Endothelial cell of hepatic sinusoid (primary cell): ENCODE measurements around the gene RNF4.
"Not testable (repeated sequence)": the region's sequence is repeated elsewhere in the genome, so short reads cannot be mapped to it uniquely, and the experiment has no call there.

ENCODE experiments used
- in situ Hi-C: cut with HindIII; loops from 2 replicates; pipeline ENCODE4 v1.10.0; 2017; ENCODE audit warnings: low sequenced_read_pairs

Gene RNF4

DNA sequence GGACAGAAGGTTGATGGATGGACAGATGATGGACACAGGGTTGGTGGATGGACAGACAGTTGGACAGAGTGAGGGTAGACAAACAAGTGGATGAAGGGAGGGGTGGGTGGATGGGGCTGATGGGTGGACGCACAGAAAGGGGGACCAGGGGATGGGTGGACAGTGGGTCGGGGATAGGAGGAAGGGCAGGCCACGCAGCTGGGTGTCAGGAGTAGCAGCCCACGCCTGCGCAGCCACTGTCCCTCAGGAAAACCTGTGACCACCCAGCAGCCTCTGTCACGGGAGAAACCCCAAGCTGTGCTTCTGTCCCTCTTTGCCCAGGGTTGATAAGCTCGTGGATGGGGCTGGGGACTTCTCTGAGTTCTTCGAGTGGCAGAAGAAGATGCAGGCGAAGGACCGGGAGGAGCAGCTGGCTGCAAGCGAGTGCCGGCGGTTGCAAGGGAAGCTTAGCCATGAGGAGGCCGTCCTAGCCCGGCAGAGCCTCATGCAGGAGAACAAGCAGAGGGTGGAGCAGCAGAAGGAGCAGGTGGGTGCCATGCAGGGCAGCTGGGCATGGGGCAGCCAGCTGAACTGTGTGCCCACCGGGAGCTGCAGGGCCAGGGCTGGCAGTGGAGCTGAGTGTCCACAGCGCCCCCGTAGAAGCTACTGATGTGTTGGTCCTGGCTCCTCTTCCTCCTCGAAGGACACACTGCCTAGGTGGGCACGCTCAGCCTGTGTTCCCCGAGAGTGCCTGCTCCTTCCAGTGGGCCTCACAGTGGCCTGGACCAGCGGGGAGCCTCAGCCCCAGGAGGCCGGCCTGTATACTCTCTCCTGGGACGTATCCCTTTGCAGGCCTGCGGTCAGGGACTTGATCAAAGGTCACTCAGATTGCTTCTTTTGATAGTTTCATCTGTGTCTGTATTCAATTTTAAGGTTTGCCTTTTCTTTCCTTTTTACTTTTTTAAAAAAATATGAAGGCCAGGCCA is 16.8 kb upstream of the RNF4 start:
- in situ Hi-C loops, result loop anchor here (5.0 kb wide), 1 partner anchor 45 kb away; no protein-coding TSS in a partner anchor

DNA sequence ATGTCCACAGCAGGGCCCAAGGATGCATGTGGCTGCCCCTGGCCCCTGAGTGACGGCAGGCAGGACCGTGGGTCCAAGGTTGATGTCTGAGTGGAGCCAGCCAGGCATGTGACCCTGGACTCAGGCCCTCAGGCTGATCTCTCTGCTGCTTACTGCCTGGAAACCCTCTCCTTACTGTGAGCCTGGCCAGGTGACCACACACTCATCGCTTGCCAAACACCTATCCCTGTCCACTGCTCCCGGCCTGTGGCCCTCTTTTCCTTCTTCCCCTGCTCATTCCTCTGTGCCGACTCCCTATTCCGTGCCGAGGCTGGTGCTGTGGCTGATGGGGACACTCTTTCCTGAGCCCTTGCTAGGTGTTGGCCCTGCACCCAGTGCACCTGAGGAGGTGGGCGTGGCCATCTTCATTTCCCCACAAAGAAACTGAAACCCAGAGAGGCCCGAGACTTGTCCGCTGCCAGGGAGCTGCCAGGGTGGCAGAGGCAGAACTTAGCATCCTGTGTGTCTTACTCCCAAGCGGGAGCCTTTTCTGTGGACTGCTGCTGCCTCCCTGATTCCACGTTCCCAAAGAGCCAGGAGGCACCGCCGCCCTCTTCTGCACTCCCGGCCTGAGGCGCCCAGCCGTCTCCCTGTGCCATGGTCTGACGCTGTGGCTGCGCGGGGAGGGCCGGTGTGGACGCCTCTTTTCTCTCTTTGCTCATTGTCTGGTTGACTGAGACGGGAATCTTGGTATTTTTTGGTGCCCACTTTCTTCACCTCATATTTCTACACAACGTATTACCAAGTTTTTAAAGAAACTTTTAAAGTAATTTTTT is 11.2 kb upstream of the RNF4 start:
- in situ Hi-C loops, result no loop called here

DNA sequence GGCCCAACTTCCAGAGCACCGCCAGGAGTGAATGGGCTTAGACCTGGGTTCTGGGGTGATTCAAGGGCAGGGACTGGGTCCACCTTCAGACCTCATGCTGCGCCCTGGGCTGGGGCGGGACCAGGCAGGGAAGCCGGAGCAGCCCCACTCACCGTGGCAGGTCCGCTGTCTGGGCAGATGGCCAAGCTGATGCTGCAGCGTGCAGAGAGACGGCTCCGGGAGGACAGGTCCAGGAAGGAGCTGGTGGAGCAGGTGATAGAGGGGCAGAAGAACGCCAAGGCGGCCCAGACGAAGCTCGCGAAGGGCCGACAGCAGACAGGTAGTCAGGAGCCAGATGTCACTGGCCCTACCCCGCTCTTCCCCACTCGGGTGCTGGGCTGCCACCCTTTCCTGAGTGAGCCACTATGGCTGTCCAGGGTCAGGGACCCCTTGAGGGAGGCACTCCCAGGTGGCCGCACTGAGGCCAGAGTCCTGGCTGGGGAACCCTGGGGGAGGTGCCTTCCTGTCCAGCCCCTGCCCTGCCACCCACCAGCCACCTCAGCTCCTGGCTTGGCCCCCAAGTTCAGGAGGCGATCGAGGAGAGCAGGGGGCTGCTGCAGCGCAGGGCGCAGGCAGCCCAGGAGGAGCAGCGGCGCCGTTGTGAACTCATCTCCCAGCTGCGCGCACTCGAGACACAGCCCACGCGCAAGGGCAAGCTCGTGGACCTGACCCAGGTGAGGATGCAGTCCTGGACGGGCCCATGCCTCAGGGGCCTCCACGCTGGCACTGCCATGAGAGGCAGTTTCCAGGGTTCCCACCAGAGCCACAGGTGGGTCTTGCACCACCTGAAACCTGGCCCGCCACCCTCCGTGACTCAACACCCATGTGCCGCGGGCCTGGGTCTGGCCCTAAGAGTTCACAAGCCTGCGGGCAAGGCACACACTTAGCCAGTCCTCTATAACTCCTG is 10.1 kb upstream of the RNF4 start:
- in situ Hi-C loops, result no loop called here

DNA sequence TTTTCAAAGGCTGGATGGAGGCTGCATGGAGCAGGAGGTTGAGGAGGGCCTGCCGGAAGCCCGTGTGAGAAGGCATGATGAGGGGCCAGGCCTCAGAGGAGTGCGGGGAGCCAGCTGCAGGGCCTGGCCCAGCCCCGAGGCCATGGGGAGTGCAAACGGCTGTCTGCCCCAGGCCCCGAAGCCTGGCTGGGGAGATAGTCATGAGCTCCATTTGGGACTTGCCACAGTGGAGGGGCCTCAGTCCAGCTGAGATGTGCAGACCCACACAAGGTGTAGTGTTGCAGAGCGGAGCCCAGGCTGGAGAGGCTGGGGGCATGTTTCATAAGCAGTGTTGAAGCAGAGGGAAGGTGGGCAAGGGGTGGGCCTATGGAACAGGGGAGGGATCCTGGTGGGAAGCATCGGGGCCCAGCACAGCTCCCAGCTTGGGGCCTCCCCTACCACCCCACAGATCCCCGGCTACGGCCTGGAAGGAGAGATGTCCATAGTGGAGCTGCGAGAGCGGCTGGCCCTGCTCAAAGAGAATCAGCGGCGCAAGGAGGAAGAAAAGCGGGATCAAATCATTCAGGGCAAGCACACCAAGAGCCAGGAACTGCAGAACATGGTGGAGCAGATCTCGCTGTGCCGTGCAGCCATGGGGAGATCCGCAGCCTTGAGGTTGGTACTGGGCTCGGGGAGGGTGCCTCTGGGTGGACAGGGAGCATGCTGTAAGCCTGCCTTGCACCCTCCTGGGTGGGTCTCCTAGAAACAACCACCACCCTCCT is 9.1 kb upstream of the RNF4 start:
- in situ Hi-C loops, result no loop called here

DNA sequence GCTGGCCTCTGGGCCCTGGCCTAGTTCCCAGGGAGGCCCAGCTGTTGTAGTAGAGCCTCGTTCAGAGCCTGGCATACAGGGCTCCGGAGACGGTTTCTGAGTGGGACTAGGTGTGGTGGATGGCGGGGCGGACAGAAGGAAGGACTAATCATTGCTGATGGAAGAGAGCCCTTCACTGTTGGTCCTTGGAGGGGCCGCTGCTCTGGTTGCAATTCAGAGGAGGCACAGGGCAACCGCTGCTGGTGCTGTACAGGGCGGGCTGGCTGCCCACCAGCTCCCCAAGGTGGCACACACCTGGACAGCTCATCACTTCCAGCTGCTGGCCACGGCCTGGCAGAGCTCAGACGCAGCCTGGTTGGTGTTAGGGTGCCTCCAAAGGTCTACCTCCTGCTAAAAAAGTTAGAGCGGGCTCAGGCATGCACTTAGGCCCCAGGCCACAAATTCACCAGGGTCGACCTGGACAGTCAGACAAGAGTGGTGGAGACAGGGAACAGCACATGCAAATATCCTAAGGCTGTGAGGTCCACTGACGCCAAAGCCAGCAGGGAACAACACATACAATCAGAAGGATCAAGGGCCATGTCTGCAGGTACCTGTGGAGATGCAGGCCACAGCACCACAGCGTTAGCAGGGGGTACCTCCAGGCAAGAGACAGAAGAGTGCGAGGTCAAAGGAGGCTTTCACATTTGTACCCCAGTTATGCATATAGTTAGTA is 7.5 kb upstream of the RNF4 start:
- in situ Hi-C loops, result no loop called here

DNA sequence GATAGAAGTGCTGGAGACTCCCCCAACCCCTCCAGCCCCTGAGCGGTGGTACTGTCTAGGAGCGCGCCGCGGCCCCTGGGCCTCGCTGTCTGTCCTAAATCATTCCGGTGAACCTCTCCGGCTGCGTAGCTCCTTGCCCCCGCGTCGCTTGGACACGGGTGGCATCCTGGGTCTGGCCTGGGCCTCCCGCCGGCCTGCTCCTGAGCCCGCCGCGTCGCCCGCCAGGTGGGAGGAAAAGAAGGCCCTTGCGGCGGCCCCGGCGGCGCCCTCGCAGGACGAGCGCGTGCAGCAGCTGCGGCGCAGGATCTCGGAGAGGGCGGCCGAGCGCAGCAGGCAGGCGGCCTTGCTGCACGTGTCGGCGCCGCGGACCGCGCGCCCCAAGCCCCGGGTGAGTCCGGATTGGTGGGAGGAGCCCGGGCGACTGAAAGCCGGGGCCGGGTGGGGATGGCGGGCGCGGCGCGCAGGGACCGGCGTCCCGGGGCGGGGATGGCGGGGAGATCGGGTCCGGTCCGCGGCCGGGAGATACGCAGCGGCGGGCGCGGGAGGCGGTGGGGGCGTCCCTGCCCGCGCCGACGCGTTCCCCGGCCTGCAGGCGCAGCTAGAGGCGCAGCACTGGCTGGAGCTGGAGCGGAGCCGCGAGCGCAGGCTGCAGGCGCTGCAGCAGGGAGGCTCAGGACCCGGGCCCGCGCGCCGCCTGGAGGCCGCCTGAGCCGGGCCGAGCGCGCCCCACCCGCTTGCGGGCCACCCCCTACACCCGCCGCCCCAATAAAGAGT is 6.5 kb upstream of the RNF4 start:
- in situ Hi-C loops, result no loop called here

DNA sequence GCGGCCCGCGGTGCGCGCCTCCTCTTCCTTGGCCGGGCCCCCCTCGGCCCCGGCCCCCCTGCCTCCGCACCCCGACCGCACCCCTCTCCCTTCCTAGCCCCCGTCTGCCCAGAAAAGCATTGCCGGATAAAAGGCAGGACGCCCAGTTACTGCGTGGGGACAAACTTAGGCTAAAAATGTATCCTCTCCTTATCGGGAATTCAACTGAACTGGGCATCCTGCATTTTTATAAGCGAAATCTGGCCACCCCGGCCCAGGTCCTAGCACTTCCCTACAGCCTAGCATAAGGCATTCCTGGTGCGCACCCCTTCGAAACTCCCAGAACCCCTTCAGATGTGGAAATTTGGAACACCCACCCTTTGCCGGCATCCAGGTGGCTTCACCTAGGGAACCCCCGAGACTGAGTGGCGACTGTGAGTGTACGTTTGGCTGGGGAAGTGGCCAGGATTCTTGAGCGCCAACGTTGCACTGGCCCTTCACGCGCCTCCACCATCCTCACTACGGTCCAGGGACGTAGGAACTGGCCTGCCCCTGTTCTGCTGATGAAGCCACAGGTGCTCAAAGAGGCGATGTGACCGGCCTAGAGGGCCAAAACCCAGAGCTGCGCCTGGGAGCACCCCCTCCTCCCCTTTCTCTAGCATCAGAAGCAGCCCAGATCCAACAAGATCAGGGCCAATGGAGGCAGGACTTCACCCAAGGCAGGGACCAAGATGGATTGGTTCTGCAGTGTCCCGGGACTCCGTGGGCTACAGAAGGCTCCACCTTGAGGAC is 5.7 kb upstream of the RNF4 start:
- in situ Hi-C loops, result no loop called here

DNA sequence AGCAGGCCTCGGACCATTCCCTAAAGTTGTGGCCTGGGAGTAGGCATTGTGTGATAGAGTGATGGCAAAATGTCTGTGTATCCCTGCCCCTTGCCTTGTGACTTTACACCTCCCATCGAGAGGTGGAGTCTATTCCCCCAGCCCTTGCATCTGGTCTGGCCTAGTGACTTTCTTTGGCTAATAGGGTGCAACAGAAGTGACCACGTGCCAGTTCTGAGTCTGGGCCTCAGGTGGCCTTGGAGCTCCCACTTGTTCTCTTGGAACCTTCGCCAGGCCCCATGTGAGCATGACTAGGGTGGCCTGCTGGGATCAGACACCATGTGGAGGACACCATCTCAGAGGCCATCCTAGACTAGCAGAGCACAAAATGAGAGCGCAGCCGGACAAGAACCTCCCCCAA is 3.9 kb upstream of the RNF4 start:
- in situ Hi-C loops, result no loop called here

DNA sequence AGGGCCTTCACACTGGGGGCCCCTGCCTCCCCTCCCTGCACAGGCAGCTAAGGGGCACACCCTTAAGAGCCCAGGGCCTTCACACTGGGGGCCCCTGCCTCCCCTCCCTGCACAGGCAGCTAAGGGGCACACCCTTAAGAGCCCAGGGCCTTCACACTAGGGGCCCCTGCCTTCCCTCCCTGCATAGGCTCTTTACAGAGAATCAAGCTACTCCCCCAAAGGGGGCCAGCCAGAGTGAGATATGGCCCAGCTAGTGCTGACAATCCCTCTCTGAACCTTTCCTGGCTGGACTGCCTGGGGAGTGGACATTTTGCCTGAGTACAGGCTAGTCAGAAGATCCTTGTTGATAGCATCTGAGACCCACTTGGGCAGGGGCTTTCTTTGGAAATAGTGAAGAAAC is 3.4 kb upstream of the RNF4 start:
- in situ Hi-C loops, result not testable (repeated sequence)

DNA sequence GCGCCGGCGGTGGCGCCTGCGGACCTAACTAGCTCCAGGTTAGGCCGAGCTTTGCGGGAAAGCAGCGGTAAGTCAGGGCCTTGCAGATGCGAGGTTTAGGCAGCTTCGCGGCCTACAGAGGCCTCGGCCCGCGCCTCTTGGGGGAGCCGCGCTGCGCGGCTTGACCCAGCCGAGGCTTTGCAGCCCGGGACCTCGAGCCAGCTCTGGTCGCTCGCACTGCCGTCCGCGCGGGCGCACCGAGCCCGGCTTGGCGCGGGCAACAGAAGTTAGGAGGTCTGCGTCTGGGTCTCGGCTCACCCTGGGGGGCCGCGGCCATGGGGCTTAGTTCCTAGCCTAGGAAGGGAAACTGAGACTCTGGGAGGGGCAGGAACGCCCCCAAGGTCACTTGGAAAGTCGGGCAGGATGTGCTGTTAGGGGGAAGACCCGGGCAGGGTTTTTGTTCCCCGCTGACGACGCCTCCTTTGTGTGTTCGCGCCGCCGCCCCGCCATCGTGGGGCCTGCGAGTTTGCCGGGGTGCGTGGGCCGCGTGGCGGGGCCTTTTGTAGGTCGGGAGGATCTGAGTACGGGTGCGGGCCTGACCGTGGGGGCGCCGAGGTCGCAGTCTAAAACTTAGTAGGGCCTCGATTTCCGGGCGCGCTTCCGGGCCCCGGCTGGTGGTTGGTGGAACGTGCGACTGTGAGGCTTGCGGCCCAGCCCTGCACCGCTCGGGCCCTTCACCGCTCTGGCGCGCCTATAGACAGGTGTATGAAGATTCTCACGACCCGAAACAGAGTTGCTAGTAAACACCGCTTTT is 482 bp downstream of the RNF4 start:
- in situ Hi-C loops, result no loop called here

DNA sequence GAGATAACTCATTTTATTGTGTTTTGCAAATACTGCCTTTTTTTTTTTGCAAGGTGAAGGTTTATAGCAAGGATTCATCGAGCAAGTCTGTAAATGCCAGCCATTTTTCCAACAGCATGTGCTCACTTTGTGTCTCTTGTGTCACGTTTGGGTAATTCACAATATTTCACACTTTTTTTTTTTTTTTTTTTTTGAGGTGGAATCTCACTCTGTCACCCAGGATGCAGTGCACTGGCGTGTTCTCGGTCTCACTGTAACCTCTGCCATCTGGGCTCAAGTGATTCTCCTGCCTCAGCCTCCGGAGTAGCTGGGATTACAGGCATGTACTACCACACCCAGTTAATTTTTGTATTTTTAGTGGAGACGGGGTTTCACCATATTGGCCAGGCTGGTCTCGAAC is 1.9 kb downstream of the RNF4 start:
- in situ Hi-C loops, result no loop called here

DNA sequence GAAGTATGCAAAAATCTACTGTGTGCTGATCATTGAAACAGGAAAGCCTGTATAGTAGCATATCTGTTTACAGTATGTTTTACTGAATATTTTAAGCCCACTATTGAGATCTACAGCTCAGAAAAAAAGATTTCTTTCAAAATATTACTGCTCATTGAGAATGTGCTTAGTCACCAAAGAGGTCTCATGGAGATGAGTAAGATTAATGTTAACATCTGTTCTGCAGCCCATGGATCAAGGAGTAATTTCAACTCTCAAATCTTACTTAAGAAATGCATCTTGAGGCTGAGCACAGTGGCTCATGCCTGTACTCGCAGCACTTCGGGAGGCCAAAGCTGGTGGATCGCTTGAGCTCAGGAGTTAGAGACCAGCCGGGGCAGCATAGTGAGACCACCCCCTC is 3.3 kb downstream of the RNF4 start:
- in situ Hi-C loops, result no loop called here

DNA sequence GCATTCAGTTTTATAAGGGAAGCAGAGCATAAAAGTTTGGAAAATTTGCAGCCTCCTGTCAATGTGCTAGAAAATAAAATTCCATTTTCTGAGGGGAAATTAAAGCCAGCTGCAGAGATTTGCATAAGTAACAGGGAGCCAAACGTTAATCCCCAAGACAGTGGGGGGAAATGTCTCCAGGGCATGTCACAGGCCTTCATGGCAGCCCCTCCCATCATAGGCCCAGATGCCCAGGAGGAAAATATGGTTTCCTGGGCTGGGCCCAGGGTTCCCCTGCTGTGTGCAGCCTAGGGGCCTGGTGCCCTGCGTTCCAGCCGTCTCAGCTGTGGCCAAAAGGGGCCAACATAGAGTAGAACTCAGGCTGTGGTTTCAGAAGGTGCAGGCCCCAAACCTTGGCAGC is 9.3 kb downstream of the RNF4 start:
- in situ Hi-C loops, result no loop called here

DNA sequence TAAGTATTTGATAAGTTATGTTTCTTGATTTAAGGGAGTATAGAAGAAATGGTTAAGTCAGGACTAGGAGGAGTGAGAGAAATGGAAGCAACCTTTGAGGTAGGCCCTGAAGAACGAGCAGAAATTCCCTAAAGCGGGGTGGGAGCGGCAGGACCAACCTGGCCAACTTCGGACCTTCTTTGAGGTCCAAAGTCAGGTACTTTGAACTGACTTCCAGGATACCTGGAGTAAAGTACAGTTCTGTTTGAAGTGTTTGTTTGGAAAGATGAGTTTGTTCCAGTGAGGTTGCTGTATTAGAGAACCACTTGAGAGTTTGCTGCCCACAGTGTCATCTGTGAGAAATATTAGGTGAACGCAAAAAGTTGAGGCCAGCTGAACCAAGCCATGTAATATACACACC is 11.7 kb downstream of the RNF4 start:
- in situ Hi-C loops, result no loop called here

DNA sequence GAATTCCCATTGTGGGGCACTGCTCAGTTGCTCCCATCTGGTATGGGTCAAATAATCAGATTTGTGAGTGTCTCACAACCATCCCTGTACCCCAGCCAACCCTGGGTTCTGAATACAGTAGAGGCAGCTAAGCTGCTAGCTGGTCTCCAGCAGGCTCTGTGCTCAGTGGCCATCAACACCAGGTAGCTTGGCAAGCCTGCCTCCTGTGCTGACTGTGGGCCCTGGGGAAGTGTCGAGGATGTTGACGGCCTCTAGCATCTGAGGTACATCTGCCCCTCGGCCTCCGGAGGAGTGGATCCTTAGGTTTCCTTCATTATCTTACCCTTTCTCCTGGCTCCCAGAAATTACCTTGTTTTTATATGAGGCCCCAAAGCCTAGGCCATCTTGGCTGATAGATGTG is 13.3 kb downstream of the RNF4 start:
- in situ Hi-C loops, result no loop called here

DNA sequence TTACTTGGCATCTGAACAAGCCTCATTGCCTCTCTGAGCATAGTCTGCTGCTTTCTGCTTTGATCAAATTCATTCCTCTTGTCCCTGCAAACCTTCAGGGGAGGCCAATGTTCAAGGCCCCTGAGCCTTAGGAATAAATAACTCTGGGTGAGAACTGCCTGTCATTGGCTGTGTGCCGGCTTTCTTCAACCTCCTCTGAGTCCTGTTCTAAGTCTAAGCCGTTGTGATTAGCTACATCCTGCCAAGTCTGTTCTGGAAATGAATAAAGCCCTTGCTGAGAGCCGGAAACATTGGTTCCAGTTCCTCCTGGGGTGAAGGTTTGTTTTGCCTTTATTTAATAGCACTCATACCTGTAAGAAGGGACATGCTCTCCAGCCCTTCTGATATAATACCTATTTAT is 13.8 kb downstream of the RNF4 start:
- in situ Hi-C loops, result no loop called here

DNA sequence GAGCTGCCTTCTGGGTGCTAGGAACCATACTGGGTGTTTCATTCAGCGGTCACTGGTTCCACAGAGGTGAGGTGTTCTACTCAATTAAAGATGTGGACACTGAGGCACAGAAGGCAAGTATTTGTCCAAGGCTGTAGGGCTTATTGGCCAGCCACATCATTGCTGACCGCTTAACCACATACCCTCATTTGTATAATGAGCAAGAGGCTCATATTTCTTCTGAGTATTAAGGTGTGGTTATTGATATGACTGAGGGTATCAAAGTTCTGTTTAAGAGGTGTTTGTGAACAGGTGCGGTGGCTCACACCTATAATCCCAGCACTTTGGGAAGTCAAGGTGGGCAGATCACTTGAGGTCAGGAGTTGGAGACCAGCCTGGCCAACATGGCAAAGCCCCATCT is 14.3 kb downstream of the RNF4 start:
- in situ Hi-C loops, result no loop called here
